Rectal smooth muscle tissue (tissue), 1 donor: ENCODE results near the gene ARTN.

Source experiments
- H3K27ac ChIP-seq: one replicate; pipeline ENCODE4 v1.7.0; 2013; ENCODE audit warnings: low read depth, low read length, inconsistent platforms
- H3K27me3 ChIP-seq: one replicate; pipeline ENCODE4 v1.7.0; 2013; ENCODE audit warnings: low read length; ENCODE audit not compliant: control insufficient read depth, insufficient read depth
- H3K36me3 ChIP-seq: one replicate; pipeline ENCODE4 v1.7.0; 2013; ENCODE audit warnings: low read length; ENCODE audit not compliant: control insufficient read depth, insufficient read depth
- H3K4me1 ChIP-seq: one replicate; pipeline ENCODE4 v1.7.0; 2013; ENCODE audit warnings: low read length; ENCODE audit not compliant: control insufficient read depth, insufficient read depth
- H3K4me3 ChIP-seq: one replicate; pipeline ENCODE4 v1.7.0; 2013; ENCODE audit warnings: low read length
- H3K9ac ChIP-seq: one replicate; pipeline ENCODE4 v1.7.0; 2013; ENCODE audit warnings: low read length

Gene ARTN

DNA sequence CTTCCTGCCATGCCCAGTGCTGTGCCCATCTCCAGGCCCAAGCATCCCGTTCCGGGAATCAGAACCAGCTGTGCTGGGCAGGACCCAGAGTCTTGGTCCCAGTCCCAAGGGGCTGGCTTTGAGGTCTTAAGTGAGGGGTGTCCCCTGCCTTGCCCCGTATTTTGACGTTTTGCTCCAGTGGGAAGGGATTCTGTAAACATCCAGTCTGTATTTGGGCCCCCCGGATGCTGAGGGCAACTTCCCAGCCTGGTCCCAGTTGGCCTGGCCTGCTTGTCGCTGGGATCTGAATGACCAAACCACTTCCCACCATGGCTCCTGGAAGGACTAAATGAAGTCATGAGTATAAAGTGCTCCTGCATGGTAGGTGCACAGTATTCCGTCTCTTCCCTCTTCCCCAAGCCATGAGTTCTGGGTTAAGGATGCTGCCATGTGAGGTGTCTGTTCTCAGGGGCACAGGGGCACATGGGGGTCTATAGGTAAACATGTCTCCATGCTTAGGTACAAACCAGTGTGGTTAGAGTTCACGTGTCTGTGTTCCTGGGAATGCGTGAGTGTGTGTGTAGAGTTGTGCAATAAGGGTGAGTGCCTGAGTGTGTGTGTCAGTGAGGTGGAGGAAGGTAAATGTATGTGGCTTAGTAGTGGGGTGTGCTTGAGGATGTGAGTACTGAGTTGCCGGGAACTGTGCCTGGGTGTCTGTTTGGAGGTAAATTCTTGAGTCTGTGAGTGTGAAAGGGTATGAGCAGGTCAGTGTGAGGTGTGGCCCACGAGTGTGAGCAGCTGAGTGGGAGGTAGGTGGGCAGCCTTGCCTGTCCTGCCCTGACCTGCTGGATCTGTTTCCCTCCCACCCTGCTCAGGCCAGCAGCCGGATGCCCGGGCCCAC lies 46.9 kb downstream of the ARTN start:
- Histone ChIP-seq H3K9ac (no peak overlapping the region), H3K27ac (no peak overlapping the region), H3K36me3 (peaks cover 13% of the 10 kb centered on the region)

DNA sequence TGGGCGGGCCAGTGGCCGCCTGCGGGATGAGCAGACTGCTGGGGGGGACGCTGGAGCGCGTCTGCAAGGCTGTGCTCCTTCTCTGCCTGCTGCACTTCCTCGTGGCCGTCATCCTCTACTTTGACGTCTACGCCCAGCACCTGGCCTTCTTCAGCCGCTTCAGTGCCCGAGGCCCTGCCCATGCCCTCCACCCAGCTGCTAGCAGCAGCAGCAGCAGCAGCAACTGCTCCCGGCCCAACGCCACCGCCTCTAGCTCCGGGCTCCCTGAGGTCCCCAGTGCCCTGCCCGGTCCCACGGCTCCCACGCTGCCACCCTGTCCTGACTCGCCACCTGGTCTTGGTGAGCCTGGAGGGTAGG lies 47.5 kb downstream of the ARTN start:
- Histone ChIP-seq H3K36me3 (peaks cover 13% of the 10 kb centered on the region), H3K4me1 (peaks cover 4% of the 10 kb centered on the region), H3K9ac (no peak overlapping the region), H3K27ac (no peak overlapping the region), H3K27me3 (no peaks in the 10 kb centered on the region), H3K4me3 (no peak overlapping the region)

More for the DNA sequence above, 46.9 kb downstream of the ARTN start:
- H3K4me1 ChIP-seq = peaks cover 11% of the 10 kb centered on the region
- H3K27me3 ChIP-seq = no peaks in the 10 kb centered on the region
- H3K4me3 ChIP-seq = peak overlapping the region; percentile 58

- no peak overlapping the region for H3K9ac ChIP-seq
- H3K4me1 ChIP-seq = peaks cover 4% of the 10 kb centered on the region
- H3K27me3 ChIP-seq = no peaks in the 10 kb centered on the region
- peaks cover 9% of the 10 kb centered on the region for H3K36me3 ChIP-seq
- no peak overlapping the region for H3K4me3 ChIP-seq
- no peak overlapping the region for H3K27ac ChIP-seq
These were observed 48.0 kb downstream of the ARTN start for GRCh38 chr1:43981636-43982035.

DNA sequence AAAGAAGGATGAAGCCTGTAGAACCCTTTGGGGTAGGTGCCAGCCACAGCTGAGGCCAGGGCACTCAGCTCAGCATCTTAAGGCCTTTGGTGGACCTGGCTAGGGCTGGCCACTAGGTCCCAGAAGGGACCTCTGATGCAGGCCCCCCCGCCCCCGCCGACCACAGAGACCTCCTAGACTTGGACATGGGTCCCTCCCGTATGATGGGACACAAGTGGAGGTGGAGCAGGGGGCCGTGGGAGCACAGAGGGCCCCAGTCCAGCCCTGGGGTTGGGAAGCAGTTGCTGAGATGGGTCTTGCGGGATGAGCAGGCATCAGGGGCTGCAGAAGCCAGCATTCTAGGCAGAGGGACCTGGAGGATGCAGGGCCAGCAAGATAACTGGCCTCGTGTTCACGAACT lies 48.6 kb downstream of the ARTN start:
- peaks cover 4% of the 10 kb centered on the region for H3K4me1 ChIP-seq
- H3K27ac ChIP-seq = no peak overlapping the region
- H3K9ac ChIP-seq = no peak overlapping the region
- no peaks in the 10 kb centered on the region for H3K27me3 ChIP-seq
- no peak overlapping the region for H3K4me3 ChIP-seq
- peaks cover 9% of the 10 kb centered on the region for H3K36me3 ChIP-seq

DNA sequence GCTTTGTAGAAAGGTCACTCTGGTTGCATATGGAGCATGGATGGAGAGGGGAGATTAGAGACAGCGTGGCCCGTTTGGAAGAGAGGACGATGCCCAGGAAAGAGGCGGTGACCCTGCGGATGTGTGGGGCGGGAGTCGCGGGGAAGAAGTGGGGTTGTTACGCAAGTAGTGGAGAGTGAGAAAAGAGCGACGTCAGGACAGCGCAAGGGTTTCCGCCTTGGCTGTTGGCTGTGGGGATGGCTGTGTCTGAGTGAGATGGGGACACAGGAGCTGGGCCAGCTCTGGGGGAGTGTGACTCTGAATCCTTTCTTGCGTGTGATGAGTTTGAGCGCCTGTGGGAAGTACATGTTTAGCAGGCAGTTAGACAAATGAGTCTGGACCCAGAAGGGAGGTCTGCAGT lies 49.2 kb downstream of the ARTN start:
- no peak overlapping the region for H3K27ac ChIP-seq
- peaks cover 5% of the 10 kb centered on the region for H3K36me3 ChIP-seq
- no peak overlapping the region for H3K9ac ChIP-seq
- no peaks in the 10 kb centered on the region for H3K27me3 ChIP-seq
- peaks cover 4% of the 10 kb centered on the region for H3K4me1 ChIP-seq
- no peak overlapping the region for H3K4me3 ChIP-seq

GRCh38 chr1:43983253-43983899 lies 49.8 kb downstream of the ARTN start:
- Histone ChIP-seq H3K4me1 (peaks cover 4% of the 10 kb centered on the region), H3K27me3 (no peaks in the 10 kb centered on the region), H3K4me3 (no peak overlapping the region), H3K36me3 (no peaks in the 10 kb centered on the region), H3K9ac (no peak overlapping the region), H3K27ac (no peak overlapping the region)

DNA sequence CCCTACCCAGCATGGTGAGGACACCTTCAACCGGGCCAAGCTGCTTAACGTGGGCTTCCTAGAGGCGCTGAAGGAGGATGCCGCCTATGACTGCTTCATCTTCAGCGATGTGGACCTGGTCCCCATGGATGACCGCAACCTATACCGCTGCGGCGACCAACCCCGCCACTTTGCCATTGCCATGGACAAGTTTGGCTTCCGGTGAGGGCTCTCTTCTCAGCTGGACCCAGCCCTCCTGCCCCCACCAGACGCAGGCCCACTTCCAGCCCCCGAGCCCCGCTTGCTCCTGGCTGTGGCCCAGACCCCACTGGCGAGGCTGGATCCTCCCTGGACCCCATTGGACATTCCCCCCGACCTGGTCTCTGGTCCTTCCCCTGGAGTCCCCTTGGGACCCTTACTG lies 51.3 kb downstream of the ARTN start:
- Histone ChIP-seq H3K27me3 (no peaks in the 10 kb centered on the region), H3K4me1 (peaks cover 3% of the 10 kb centered on the region), H3K36me3 (no peaks in the 10 kb centered on the region), H3K9ac (no peak overlapping the region), H3K27ac (no peak overlapping the region), H3K4me3 (no peak overlapping the region)

- Histone ChIP-seq H3K27me3 (no peaks in the 10 kb centered on the region), H3K9ac (no peak overlapping the region), H3K27ac (no peak overlapping the region), H3K4me1 (peaks cover 4% of the 10 kb centered on the region), H3K36me3 (no peaks in the 10 kb centered on the region), H3K4me3 (no peak overlapping the region)
These were observed 52.5 kb downstream of the ARTN start for GRCh38 chr1:43985984-43986595.

GRCh38 chr1:43986712-43987111 lies 53.1 kb downstream of the ARTN start:
- no peaks in the 10 kb centered on the region for H3K36me3 ChIP-seq
- no peak overlapping the region for H3K27ac ChIP-seq
- H3K27me3 ChIP-seq = no peaks in the 10 kb centered on the region
- no peak overlapping the region for H3K9ac ChIP-seq
- peaks cover 4% of the 10 kb centered on the region for H3K4me1 ChIP-seq
- no peak overlapping the region for H3K4me3 ChIP-seq
